HL-60 (cell line): ENCODE measurements around the gene KSR2.
"Not testable (repeated sequence)": the region's sequence is repeated elsewhere in the genome, so short reads cannot be mapped to it uniquely, and the experiment has no call there.

Experiments used
- DNase-seq, 2 experiments: peaks; one replicate each; pipeline ENCODE4 v3.0.0-alpha.2; 2010 to 2020; ENCODE audit warnings: low read depth in 1 of 2, low spot score in 1 of 2
- H3K27ac ChIP-seq: fragments of 250-450 bp; sonication (Bioruptor Pico); replicated peaks from 2 replicates; pipeline ENCODE4 v1.5.1; 2020; ENCODE audit warnings: mild to moderate bottlenecking, moderate library complexity
- H3K27me3 ChIP-seq: fragments of 250-450 bp; sonication (Bioruptor Pico); 2 replicates; pipeline ENCODE4 v1.5.1; 2021; ENCODE audit warnings: mild to moderate bottlenecking, moderate library complexity; ENCODE audit not compliant: insufficient read depth, poor library complexity, severe bottlenecking
- H3K4me3 ChIP-seq: replicated peaks from 2 replicates; pipeline ENCODE4 v1.5.1; 2011; ENCODE audit warnings: mild to moderate bottlenecking, control low read depth, low read length; ENCODE audit not compliant: insufficient read depth
- CTCF ChIP-seq: IDR thresholded peaks from one replicate; pipeline ENCODE4 v1.5.1; 2011; ENCODE audit warnings: low read length, control low read depth, inconsistent platforms; ENCODE audit not compliant: insufficient read depth
- GABPA ChIP-seq: IDR thresholded peaks from 2 replicates; pipeline ENCODE4 v1.6.1; 2012; ENCODE audit warnings: low read depth
- POLR2AphosphoS5 ChIP-seq: IDR thresholded peaks from 2 replicates; pipeline ENCODE4 v1.6.1; 2012; ENCODE audit warnings: low read depth
- SPI1 ChIP-seq: IDR thresholded peaks from 2 replicates; pipeline ENCODE4 v1.6.1; 2012; ENCODE audit warnings: low read depth, mild to moderate bottlenecking, borderline replicate concordance
- TF ChIP-seq, protein P1 (sequence below): IDR thresholded peaks from 2 replicates; pipeline ENCODE4 v1.6.1; 2012; ENCODE audit warnings: low read depth; ENCODE audit not compliant: insufficient replicate concordance

The KSR2 gene

DNA sequence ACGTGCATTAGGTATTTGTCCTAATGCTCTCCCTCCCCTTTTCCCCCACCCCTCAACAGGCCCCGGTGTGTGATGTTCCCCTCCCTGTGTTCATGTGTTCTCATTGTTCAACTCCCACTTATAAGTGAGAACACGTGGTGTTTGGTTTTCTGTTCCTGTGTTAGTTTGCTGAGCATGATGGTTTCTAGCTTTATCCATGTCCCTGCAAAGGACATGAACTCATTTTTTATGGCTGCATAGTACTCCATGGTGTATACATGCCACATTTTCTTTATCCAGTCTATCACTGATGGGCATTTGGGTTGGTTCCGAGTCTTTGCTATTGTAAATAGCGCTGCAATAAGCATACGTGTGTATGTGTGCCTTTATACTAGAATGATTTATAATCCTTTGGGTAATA lies 168.1 kb downstream of the KSR2 start:
- DNase-seq, H3K4me3 ChIP-seq, H3K27ac ChIP-seq, H3K27me3 ChIP-seq: not testable (repeated sequence)

GRCh38 chr12:117797202-117797601 lies 171.6 kb downstream of the KSR2 start:
- no peaks in the 10 kb centered on the region for H3K27me3 ChIP-seq
- H3K4me3 ChIP-seq, result no peak overlapping the region
- TF ChIP-seq CTCF (no peak), POLR2AphosphoS5 (no peak), SPI1 (no peak), GABPA (no peak)
- TF ChIP-seq, protein P1, sequence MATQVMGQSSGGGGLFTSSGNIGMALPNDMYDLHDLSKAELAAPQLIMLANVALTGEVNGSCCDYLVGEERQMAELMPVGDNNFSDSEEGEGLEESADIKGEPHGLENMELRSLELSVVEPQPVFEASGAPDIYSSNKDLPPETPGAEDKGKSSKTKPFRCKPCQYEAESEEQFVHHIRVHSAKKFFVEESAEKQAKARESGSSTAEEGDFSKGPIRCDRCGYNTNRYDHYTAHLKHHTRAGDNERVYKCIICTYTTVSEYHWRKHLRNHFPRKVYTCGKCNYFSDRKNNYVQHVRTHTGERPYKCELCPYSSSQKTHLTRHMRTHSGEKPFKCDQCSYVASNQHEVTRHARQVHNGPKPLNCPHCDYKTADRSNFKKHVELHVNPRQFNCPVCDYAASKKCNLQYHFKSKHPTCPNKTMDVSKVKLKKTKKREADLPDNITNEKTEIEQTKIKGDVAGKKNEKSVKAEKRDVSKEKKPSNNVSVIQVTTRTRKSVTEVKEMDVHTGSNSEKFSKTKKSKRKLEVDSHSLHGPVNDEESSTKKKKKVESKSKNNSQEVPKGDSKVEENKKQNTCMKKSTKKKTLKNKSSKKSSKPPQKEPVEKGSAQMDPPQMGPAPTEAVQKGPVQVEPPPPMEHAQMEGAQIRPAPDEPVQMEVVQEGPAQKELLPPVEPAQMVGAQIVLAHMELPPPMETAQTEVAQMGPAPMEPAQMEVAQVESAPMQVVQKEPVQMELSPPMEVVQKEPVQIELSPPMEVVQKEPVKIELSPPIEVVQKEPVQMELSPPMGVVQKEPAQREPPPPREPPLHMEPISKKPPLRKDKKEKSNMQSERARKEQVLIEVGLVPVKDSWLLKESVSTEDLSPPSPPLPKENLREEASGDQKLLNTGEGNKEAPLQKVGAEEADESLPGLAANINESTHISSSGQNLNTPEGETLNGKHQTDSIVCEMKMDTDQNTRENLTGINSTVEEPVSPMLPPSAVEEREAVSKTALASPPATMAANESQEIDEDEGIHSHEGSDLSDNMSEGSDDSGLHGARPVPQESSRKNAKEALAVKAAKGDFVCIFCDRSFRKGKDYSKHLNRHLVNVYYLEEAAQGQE, result no peak
- no peak for DNase-seq
- H3K27ac ChIP-seq, result no peak overlapping the region

GRCh38 chr12:117792877-117793424 lies 175.8 kb downstream of the KSR2 start:
- no peak for DNase-seq
- Histone ChIP-seq H3K27me3 (no peaks in the 10 kb centered on the region), H3K4me3 (no peak overlapping the region), H3K27ac (no peak overlapping the region)
- TF ChIP-seq, protein P1, result no peak
- TF ChIP-seq SPI1, result no peak
- no peak for TF ChIP-seq CTCF
- TF ChIP-seq GABPA, result no peak
- no peak for TF ChIP-seq POLR2AphosphoS5

DNA sequence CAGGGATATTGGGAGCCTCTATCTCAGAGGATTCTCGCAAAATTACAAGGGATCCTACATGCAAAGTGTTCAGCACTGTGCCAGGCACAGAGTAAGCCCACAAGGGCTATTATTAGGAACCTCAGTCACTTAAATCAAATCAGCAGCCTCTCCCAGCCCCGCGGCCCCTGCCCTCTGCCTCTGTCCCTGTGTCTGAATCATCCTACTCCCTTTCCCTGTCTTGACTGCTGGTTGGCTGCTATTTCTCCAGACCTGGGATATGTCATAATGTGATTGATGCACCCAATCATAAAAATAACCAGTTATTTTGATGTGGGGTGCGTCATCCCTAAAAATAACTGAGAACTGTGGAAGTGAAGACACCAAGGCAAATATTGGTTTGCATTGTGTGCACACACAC lies 176.3 kb downstream of the KSR2 start:
- Histone ChIP-seq H3K4me3 (no peak overlapping the region), H3K27ac (no peak overlapping the region), H3K27me3 (no peaks in the 10 kb centered on the region)
- DNase-seq, result no peak
- no peak for TF ChIP-seq SPI1
- no peak for TF ChIP-seq POLR2AphosphoS5
- TF ChIP-seq, protein P1, result no peak
- TF ChIP-seq CTCF, result no peak
- no peak for TF ChIP-seq GABPA
